GM20000 (cell line): ENCODE results near the gene SLC27A4.

Source experiments
- DNase-seq: peaks from one replicate; pipeline ENCODE4 v3.0.0; 2012; ENCODE audit warnings: low spot score
- TF ChIP-seq, protein P1 (sequence below): IDR thresholded peaks from 2 replicates; pipeline ENCODE4 v1.5.1; 2012; ENCODE audit warnings: mild to moderate bottlenecking, control low read depth; ENCODE audit errors: extremely low read depth, missing control alignments

SLC27A4 gene

DNA sequence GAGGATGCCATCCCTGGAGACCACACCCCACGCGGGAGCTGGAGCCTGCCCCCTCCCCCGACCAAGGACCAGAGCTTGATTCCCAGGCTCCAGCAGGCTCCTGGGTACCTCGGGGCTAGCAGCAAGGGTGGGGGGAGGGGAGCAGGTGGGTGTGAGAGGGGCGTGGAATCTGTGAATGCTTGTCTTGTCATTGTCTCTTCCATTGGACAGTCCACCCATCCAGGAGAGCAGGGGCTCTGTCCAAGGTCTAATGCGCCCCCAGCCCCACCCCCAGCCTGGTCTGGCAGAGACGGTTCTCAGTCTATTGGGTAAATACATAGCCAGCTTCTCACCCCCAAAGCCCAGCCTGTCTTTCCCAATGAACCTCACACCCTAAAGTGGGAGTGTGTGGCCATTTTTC, 53.6 kb downstream of the SLC27A4 start:
- TF ChIP-seq, protein P1, sequence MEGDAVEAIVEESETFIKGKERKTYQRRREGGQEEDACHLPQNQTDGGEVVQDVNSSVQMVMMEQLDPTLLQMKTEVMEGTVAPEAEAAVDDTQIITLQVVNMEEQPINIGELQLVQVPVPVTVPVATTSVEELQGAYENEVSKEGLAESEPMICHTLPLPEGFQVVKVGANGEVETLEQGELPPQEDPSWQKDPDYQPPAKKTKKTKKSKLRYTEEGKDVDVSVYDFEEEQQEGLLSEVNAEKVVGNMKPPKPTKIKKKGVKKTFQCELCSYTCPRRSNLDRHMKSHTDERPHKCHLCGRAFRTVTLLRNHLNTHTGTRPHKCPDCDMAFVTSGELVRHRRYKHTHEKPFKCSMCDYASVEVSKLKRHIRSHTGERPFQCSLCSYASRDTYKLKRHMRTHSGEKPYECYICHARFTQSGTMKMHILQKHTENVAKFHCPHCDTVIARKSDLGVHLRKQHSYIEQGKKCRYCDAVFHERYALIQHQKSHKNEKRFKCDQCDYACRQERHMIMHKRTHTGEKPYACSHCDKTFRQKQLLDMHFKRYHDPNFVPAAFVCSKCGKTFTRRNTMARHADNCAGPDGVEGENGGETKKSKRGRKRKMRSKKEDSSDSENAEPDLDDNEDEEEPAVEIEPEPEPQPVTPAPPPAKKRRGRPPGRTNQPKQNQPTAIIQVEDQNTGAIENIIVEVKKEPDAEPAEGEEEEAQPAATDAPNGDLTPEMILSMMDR = no peak
- no peak for DNase-seq

- TF ChIP-seq, protein P1 = no peak
- no peak for DNase-seq
Observed at GRCh38 chr9:128394379-128395168, 54.2 kb downstream of the SLC27A4 start.

DNA sequence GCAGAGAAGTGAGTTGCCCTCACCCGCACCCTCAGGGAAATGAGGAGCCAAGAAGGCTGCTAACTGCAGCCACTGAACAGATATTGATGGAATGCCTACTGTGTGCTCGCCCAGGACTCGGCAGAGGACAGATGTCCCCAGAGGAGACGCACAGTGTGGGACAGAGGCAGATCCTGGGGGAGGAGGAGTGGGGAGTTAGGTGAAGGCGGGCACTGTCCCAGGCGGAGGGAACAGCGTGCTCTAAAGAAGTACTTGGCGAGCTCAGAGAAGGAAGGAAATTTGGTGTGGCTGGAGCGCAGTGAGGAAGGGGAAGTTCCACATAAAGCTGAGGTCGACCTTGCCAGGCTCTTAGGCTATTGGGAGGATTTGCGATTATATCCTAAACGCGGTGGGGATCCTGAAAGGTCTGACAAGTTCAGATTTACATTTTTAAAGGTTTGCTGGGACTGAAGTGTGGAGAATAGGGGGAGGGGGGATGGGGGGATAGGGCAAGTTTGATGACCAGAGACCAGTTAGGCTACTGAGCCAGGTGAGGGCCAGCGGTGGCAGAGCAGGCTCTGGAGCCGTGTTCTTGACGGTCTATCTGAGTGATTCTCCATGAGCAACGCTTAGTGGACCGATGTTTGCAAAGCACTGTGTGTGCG, 56.8 kb downstream of the SLC27A4 start:
- TF ChIP-seq, protein P1 = no peak
- no peak for DNase-seq

GRCh38 chr9:128397831-128398230, 57.5 kb downstream of the SLC27A4 start:
- DNase-seq = no peak
- TF ChIP-seq, protein P1 = no peak

DNA sequence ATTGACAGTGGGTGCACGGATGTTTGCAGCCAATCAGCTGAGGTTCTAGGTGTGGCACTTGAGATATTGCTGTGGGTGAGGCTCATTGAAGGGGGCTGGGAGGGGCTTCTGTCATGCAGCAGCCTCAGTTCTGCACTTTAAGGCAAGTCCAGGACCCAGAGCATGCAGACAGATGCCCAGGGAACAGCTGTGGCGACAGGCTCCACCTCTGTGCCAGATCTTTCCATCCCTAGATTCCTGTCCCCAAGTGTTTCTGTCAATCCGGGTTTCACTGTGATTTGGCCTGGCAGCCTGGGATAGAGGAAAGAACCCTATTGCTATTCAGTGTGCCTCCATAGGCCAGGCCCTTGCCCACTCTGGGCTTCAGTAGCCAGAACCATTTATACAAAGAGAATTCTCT, 59.5 kb downstream of the SLC27A4 start:
- no peak for DNase-seq
- TF ChIP-seq, protein P1 = no peak

DNA sequence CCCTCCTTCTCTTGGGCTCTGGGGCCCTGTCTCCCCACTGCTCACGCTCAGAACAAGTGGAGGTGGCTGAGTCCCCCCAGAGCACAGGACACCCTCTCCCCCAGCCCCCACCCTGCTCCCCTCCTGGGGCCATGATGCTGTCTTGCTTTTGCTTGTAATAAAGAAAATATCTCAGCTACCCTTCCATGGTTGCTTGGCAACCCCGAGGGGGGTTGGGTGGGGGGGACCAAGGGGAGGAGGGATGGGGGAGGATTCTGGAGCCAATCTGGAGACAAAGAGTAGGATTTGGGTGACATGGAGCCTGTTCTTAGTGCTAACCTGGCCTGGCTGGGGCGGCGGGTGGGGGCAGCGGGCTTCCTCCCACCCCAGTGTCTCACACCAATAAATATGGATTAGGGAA, 64.2 kb downstream of the SLC27A4 start:
- TF ChIP-seq, protein P1 = no peak
- no peak for DNase-seq

DNA sequence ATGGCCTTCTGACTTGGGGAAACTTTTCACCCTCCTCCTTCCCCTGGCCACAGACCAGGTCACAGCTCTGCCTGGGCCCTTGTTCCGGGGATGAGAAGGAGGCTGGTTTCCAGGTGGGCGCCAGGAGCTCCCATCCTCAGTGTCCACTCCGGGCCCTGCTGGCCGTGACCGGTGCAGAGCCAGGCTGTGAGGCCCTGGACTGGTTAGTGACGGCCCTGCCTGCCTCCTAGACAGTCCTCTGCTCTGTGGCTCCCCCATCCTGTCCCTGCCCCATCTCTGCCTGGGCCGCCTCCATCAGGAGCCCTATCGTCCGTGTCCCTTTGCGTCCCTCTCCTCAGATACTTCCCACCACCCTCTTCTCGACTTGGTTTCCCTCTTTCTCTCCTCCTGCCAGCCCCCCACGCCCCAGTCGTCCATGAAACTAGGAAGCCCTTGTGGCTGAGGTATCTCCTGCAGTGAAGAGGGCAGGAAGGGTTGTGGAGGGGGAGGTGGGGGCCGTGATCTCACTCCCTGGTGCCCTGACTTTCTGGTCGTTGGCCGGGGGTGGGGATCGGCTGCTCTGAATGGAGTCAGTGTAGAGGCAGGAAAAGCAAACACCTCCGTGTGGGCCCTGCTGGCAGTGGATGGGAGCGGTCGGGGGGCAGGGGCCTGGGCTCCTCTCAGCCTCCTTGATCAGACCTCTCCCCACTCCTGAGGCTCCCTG, 64.9 kb downstream of the SLC27A4 start:
- TF ChIP-seq, protein P1 = no peak
- DNase-seq = no peak
